Measurements from ENCODE around the gene FAR2.

FAR2 gene

GRCh38 chr12:29148911-29149690 lies at the start of gene FAR2:
Gene FAR2, plus strand, starts transcription at chr12:29149278. Its CDS starts 121,172 bp downstream, at chr12:29270450.
- H3K36me3 ChIP-seq: no peaks in the 10 kb centered on the region
- no peak within 1 kb of the TSS for H3K27ac ChIP-seq
- peak within 1 kb of the TSS; percentile 30 for H3K4me3 ChIP-seq (ENCODE audit: low read depth, low read length)
- no peaks in the 10 kb centered on the region for H3K27me3 ChIP-seq (ENCODE audit: insufficient read depth, low read depth, severe bottlenecking)
- DNase-seq: no peak
- no peaks in the 10 kb centered on the region for H3K9me3 ChIP-seq (ENCODE audit: severe bottlenecking)
- no peak for TF ChIP-seq CTCF (IDR thresholded peaks at IDR 0.05; ENCODE audit: low read depth, low read length)

- Histone ChIP-seq H3K36me3 (no peaks in the 10 kb centered on the region), H3K27me3 (ENCODE audit: insufficient read depth, low read depth, severe bottlenecking) (no peaks in the 10 kb centered on the region), H3K4me3 (ENCODE audit: low read depth, low read length) (no peak overlapping the region), H3K9me3 (ENCODE audit: severe bottlenecking) (no peaks in the 10 kb centered on the region), H3K27ac (no peak overlapping the region)
- no peak for TF ChIP-seq CTCF (IDR thresholded peaks at IDR 0.05; ENCODE audit: low read depth, low read length)
- DNase-seq: no peak
Observed at GRCh38 chr12:29102741-29103140, 46.3 kb upstream of the FAR2 start.

GRCh38 chr12:29103539-29103974 lies 45.5 kb upstream of the FAR2 start:
- Histone ChIP-seq H3K9me3 (ENCODE audit: severe bottlenecking) (no peaks in the 10 kb centered on the region), H3K4me3 (ENCODE audit: low read depth, low read length) (no peak overlapping the region), H3K36me3 (no peaks in the 10 kb centered on the region), H3K27ac (no peak overlapping the region), H3K27me3 (ENCODE audit: insufficient read depth, low read depth, severe bottlenecking) (no peaks in the 10 kb centered on the region)
- no peak for DNase-seq
- TF ChIP-seq CTCF (IDR thresholded peaks at IDR 0.05; ENCODE audit: low read depth, low read length): no peak

GRCh38 chr12:29104516-29104915 lies 44.6 kb upstream of the FAR2 start:
- no peaks in the 10 kb centered on the region for H3K27me3 ChIP-seq (ENCODE audit: insufficient read depth, low read depth, severe bottlenecking)
- no peak for DNase-seq
- H3K36me3 ChIP-seq: no peaks in the 10 kb centered on the region
- no peak overlapping the region for H3K27ac ChIP-seq
- H3K4me3 ChIP-seq (ENCODE audit: low read depth, low read length): no peak overlapping the region
- no peak for TF ChIP-seq CTCF (IDR thresholded peaks at IDR 0.05; ENCODE audit: low read depth, low read length)
- no peaks in the 10 kb centered on the region for H3K9me3 ChIP-seq (ENCODE audit: severe bottlenecking)

- no peak for TF ChIP-seq CTCF (IDR thresholded peaks at IDR 0.05; ENCODE audit: low read depth, low read length)
- Histone ChIP-seq H3K9me3 (ENCODE audit: severe bottlenecking) (no peaks in the 10 kb centered on the region), H3K27ac (no peak overlapping the region), H3K4me3 (ENCODE audit: low read depth, low read length) (no peak overlapping the region), H3K27me3 (ENCODE audit: insufficient read depth, low read depth, severe bottlenecking) (no peaks in the 10 kb centered on the region), H3K36me3 (no peaks in the 10 kb centered on the region)
- DNase-seq: no peak
Observed at GRCh38 chr12:29110506-29111442, 38.3 kb upstream of the FAR2 start.
